ENCODE data around the gene GPS2.
"Not testable (repeated sequence)": the region's sequence is repeated elsewhere in the genome, so short reads cannot be mapped to it uniquely, and the experiment has no call there.

The GPS2 gene, protein sequence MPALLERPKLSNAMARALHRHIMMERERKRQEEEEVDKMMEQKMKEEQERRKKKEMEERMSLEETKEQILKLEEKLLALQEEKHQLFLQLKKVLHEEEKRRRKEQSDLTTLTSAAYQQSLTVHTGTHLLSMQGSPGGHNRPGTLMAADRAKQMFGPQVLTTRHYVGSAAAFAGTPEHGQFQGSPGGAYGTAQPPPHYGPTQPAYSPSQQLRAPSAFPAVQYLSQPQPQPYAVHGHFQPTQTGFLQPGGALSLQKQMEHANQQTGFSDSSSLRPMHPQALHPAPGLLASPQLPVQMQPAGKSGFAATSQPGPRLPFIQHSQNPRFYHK

DNA sequence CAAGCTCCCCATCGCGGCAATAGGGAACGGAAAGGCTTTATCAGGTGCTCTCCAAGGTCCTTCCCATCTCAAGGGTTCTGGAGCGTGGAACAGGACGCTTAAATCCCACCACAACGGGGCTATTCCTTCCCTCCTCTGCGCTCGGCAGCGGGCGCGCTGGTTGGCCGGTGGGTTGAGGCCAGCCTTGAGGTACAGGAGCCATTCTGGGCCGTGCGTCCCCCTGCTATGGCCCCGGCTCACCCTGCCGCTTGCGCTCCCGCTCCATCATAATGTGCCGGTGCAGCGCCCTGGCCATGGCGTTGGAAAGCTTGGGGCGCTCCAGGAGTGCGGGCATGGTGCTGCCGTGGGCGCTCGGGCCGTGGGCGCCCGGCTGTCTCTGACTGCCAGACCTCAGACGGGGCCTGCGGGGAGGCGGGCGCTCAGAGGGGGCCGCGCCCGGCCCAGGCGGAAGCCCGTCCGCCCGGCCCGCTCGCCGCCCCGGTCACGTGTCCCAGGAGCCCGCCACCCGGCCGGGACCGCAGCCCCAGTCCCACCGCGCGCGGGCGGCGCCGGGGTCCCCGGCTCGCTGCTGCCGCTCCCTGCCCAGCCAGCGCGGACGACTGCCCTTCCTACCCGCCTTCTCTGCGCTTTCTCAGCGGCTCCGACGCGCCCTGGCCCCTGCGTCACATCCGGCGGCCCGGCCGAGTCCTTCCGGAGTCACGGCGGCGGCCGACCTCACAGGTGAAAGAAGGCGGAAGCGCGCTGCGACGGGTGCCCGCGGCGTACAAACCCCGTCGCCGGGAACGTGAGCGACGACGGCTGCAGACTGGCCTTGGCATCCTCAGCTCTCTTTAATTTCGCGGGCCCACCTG lies at the start of gene GPS2:
Gene GPS2, minus strand, starts transcription at position 642 of the 851 bp plus-strand sequence. Its CDS starts 308 bp downstream, at position 334.
- peak; percentile 93 to 96 for DNase-seq

DNA sequence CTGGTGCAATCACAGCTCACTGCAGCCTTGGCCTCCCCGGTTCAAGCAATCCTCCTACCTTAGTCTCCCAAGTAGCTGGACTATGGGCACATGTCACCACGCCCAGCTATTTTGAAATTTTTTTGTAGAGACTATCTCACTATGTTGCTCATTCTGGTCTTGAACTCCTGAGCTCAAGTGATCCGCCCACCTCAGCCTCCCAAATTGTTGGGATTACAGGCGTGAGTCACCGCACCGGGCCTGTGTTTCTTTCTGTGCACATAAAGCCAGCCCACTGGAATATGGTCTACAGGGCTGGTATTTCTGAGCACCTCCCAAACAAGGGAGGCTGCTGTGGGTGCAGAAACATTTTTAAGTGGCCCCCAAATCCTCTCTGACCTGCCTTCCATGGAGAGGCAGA lies 48.2 kb upstream of the GPS2 start:
- no peak for DNase-seq

DNA sequence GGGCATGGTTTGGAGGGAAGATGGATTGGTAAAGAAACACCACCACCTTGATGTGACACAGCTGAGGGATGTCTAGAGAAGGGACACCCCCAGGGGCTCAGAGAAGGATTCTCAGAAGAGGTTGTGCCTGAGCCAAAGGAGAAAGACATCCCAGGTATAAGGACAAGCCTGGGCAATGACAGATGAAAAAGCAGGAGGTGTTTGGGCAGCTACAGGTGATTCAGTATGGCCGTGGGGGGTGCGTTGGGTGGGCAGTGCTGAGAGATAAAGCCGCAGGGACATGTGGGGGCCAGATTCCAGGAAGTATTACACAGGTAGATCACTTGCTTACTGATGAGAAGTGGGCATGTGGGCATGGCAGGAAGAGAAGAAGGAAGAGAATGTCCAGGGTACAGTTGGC lies 46.7 kb upstream of the GPS2 start:
- DNase-seq = no peak

DNA sequence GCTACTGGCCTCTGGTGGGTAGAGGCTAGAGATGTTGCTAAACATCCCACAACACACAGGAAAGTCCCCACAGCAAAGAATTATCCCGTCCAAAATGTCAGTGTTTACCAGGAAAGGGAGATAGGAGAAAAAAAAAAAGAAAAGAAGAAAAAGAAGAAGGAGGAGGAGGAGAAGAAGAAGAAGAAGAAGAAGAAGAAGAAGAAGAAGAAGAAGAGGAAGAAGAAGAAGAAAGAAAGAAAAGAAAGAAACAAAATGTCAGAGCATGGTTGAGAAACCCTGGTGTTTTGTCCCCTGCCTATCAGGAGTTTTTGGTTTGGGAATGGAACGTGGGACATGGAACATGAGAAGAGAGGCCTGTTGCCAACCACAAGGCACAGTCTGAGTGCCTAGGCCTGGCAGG lies 42.2 kb upstream of the GPS2 start:
- no peak for DNase-seq

DNA sequence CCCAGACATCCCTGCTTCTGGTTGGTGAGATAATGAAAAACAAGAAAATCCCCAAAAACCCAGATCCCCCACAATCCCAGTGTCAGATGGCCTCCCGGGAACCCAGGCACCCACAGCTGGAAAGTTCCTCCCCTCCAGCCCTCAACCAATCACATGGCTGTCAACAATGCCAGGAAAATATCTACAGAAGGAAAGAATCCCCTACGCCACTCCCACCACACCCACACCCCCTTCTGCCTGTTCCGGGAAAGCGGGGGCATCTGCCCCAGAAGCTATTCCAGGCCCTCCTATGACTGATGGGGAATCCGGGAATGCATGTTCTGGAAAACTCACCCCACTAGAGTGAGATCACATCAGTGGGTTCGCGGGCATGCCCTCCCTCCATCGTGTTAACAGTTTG lies 41.6 kb upstream of the GPS2 start:
- no peak for DNase-seq

DNA sequence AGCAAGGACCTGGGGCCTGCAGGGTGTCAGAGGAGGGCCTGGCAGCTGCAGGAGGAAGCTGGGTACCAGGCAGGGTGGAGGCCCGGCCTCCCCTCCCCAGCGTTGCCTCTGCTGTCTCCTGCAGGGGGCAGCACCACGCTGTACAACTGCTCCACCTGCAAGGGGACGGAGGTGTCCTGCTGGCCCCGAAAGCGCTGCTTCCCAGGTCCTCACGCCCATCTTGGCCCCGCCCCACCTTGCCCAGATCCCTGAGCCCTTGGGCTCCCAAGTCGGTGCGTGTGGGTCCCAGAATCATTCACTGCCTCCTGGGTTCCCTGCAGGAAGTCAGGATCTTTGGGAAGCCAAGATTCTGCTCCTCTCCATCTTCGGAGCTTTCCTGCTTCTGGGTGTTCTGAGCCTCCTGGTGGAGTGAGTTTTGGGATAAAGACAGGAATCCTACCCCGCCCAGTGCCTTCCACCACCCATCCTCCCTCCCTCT lies 41.0 kb upstream of the GPS2 start:
- DNase-seq = peak; percentile 87 to 91

DNA sequence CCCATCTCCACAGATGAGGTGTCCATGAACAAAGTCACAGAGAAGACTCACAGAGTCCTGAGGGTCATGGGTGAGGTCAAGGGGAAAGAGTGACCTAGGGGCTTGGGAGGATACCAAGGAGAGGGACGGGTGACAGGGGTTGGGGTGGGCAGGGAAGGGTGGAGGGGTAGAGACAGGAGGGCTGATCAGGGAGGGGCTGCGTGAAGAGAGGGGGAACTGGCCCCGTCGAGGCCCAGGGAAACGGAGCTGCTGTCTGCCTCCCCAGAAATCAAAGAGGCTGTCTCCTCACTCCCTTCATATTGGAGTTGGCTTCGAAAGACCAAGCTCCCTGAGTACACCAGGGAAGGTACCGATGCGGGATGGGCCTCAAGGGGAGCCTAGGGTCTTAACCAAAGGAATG lies 40.4 kb upstream of the GPS2 start:
- DNase-seq = no peak

DNA sequence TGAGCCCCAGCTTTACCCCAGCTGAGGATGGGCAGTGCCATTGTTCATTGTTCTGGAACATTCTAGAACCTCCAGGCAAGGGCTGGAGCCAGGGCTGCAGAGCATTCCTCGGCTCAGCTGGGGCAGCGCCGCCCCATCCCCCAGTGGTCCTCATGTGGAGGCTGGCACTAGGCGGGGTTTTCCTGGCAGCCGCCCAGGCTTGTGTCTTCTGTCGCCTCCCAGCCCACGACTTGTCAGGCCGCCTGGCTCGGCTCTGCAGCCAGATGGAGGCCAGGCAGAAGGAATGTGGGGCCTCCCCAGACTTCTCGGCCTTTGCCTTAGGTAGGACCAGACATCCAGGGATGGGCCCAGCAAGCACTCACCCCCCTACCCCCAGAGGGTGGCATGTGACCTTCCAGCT lies 39.9 kb upstream of the GPS2 start, which contains the start of gene TMEM95:
Gene TMEM95, plus strand, starts transcription at position 104 of the 400 bp plus-strand sequence. Its CDS starts 49 bp downstream, at position 153.
- DNase-seq = no peak

DNA sequence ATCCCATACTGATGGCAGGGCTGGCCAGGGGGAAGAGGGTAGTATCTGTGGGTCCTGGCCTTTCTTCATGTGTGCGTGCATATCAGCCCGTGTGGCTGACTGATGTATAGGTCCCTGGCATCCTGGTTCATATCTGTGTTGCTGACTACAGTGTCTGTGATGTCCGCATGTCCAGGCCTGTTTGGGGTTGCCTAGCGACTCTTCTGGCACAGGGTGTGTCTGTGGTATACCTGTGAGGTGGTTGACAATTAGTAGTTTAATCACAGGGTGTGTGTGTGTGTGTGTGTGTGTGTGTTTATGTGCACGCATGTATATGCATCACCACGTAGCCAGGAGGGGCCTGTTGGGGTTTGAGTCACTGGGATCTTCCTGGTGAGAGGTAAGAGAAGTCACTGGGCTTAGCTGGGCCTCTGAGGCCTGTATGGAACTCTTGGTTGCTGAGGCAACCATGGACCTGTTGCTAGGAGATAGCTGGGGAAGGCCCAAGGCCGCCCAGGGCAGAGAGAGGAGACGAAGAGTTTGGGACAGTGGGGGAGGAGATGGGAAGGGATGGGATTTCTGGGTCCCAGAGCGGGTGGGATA lies 39.2 kb upstream of the GPS2 start:
- DNase-seq = no peak

DNA sequence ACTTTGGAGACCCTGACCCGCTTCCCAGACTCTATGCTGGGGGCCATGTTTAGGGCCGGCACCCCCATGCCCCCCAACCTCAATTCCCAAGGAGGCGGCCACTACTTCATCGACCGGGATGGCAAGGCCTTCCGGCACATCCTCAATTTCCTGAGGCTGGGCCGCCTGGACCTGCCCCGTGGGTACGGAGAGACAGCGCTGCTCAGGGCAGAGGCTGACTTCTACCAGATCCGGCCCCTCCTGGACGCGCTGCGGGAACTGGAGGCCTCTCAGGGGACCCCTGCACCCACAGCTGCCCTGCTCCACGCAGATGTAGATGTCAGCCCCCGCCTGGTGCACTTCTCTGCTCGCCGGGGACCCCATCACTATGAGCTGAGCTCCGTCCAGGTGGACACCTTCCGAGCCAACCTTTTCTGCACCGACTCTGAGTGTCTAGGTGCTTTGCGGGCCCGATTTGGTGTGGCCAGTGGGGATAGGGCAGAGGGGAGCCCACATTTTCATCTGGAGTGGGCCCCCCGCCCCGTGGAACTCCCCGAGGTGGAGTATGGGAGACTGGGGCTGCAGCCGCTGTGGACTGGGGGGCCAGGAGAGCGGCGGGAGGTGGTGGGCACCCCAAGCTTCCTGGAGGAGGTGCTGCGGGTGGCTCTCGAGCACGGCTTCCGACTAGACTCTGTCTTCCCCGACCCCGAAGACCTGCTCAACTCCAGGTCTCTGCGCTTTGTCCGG lies 37.9 kb upstream of the GPS2 start:
- no peak for DNase-seq

DNA sequence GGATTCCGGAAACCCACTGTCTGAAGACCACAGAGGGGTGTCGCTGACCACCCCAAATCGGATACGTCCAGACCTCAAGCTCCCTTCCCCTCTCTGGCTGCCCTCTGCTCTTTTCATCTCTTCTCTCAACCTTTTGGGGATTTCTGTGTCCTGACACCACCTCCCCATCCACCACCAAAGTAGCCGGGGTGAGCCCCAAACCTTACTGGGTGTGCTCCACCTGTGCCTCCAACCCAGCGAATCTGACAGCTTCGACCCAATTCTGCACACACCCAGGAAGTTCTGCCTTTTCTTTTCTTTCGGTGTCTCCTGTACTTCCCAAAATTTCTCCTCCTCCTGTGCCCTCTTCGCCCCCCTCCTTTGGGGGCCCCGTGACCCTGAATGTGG lies 37.3 kb upstream of the GPS2 start:
- DNase-seq = no peak

DNA sequence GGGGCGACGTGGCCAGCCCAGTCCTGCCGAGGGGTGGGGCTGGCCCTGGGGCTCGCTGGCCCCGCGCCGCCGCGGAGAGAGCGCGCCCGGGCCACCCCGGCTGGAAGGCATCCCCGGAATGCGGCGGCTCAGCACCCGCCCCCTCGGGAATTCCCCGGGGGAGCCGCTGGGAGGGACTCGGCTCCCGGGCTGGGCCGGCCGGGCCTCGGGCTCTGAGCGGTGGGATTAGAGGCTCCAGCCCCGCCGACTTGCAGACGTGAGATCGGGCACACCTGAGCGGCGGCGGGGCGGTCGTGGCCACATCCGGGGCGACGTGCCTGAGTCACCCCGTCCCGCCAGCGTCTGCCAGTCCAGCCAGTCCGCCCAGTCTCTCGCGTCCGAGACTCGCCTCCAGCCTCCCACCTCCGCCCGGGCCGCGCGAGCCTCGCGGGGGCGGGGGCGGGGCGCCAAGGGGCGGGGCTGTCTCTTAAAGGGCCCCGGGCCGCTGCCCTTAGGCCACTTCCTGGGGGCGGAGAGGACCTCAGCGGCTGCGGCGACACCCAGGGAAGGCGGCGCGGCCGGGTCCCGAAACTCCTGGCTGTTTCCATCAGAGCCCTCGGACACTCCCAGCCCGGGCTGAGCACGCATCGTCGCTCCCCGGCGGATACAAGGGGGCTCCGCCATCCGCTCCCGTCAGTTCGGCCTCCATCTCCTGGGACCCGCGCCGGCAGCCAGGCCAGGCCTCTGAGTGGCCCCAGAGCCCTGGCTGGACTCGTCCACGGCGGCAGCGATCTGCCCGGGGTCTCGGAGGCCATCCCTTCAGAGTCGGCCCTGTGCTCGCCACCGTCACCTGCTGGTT lies 36.7 kb upstream of the GPS2 start, which contains the start of gene KCTD11:
Gene KCTD11, plus strand, starts transcription at position 498 of the 838 bp plus-strand sequence.
- peak; percentile 72 to 84 for DNase-seq

DNA sequence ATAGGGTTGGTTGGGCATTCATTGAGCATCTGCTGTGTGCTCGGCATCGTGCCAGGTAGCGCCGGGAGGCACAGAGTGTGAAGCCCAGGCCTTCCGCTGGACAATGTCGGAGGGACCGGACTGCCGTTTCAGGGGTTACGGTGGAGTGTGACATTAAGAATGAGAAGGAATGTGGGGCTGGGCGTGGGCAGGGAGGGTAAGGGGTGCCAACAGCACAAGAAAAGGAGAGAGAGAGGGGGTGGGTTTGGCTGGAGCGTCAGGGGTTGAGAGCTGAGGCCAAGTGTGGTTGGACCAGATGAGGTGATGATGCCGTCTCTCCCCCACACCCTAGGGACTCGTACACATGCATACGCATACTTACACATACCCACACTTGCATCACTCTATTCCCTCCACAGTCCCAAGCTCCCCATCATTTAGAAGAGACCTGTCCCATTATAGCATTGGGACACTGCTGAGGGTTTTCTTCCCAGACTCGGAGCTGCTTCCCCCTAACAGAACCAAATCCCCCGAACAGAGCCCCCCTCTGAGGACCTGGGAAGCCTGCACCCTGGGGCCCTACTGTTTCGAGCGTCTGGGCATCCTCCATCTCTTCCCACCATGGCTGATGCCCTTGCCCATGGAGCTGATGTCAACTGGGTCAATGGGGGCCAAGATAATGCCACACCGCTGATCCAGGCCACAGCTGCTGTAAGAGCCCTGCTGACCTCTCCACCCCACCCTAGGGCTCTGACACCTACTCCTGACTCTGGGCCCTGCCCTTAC lies 33.5 kb upstream of the GPS2 start:
- no peak for DNase-seq

DNA sequence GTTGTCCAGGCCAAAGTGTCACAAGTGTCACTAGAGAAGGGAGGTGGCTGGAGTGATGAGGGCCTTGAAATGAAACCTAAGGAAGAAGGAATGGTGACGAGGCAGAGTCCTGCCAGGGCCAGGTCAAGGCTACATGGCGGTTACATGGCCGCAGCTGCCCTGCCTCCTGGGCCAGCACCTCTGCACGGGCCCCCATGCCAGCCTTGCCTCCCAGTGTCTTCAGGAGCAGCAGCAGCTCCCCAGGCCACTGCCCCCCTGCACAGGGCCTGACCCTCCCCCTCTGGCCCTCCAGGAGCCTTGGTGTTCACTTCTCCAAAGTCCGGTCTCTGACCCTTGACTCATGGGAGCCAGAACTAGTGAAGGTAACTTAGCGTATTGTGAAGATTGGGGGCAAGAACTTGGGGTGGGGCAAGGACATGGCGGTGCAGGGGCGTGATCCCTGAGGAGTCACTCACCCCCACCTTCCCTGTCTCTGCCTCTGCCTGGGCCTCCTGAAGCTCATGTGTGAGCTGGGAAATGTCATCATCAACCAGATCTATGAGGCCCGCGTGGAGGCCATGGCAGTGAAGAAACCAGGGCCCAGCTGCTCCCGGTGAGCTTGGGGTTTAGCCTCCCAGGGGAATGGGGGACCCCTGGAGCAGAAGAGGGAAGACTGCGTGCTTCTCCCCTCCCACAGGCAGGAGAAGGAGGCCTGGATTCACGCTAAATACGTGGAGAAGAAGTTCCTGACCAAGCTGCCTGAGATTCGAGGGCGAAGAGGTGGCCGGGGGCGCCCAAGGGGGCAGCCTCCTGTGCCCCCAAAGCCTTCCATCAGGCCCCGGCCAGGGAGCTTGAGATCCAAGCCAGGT lies 32.7 kb upstream of the GPS2 start:
- DNase-seq = no peak

DNA sequence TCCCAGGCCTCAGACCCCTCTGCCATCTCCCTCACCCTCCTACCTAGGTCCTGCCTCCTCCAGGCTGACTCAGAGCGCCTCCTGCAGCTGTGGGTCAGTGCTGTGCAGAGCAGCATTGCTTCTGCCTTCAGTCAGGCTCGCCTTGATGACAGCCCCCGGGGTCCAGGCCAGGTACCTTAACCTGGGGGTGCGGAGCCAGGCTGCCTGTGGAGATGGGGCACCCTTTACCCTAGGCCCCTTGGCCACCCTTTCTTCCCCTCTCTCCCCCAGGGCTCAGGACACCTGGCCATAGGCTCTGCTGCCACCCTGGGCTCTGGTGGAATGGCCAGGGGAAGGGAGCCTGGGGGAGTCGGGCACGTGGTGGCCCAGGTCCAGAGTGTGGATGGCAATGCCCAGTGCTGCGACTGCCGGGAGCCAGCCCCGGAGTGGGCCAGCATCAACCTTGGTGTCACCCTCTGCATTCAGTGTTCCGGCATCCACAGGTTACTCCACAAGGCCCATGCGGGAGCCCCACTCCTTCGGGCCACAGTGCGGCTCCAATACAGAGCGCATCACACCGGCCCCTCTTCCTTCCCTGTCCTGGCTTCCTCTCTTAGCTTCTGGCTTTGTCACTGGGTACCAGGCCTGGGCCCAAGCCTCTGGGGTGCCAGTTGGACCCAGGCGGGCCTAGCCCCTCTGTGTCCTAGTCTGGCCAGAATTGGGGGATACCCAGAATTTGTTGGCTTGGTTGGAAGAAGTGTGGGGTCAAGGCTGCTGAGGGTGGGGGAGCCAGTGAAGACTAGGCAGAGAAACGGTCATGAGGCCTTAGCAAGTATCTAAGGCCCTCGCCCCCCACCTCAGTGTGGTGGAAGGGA lies 31.8 kb upstream of the GPS2 start:
- DNase-seq = no peak

DNA sequence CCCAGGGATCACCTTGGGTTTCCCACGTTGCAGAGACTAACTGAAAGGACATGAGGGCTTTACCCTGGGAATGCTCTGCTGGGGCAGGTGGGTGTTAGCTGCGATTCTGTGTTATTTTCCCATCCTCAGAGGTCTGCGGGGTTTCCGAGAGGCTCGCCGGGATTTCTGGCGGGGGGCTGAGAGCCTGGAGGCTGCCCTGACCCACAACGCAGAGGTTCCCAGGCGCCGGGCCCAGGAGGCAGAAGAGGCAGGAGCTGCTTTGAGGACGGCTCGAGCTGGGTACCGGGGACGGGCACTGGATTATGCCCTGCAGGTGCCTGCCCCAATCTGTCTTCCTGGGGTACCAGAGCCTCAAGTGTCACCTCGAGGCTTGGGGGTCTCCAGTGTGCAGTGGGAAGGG lies 28.1 kb upstream of the GPS2 start:
- DNase-seq = no peak

DNA sequence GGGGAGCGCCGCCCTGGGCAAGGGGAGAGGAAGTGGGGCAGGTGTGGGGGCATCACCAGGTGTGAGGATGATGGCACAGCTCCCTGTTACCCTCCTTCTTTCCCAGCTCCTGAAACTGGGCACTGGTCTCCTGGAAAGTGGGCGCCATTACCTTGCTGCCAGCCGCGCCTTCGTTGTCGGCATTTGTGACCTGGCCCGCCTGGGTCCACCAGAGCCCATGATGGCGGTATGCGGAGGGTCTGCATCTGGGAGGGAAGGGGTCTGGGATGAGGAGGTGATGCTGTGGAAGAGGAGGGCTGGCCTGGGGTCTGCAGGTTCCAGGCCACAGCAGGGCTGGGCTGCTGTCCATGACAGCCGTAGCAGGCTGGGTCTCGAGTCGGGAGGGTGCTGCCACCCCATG lies 26.7 kb upstream of the GPS2 start:
- no peak for DNase-seq

DNA sequence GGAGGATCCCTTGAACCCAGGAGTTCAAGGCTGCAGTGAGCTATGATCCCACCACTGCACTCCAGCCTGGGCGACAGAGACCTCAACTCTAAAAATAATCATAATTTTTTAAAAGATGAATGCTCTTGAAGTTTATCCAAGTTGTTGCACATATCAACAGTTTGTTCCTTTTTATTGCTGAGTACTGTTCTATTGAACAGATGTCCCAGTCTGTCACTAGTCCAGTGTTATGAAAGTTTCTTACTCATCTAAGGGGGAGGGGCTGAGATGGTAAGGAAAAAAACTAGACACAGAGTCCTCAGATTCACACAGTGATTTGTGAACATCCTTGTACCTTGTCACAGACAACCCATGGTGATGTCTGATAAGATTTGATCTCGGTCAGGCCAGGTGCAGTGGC lies 25.0 kb upstream of the GPS2 start:
- DNase-seq = no peak

DNA sequence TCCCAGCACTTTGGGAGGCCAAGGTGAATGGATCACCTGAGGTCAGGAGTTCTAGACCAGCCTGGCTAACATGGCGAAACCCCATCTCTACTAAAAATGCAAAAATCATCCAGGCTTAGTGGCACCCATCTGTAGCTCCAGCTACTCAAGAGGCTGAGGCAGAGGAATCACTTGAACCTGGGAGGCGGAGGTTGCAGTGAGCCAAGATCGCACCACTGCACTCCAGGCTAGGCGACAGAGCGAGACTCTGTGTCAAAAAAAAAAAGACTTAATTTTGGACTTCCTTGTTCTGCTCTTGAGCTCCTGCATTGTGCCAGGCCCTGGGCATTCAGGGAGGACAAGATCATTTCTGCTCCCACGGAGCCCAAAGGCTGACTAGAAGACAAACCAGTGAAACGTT lies 22.4 kb upstream of the GPS2 start:
- DNase-seq = not testable (repeated sequence)
